HepG2 (cell line): ENCODE data around the gene ADAMTS17. TPM values are rescaled to one million over a fixed set of nuclear protein-coding genes. Genes with fewer than 3 reads are reported as not detected.

Experiments
- ATAC-seq: fragments of 200-7000 bp; cut with Tn5 transposase; 3 replicates; pipeline ENCODE4 v1.9.1; 2020; ENCODE audit warnings: mild to moderate bottlenecking, moderate library complexity
- BruUV-seq: library from RNA; stranded (reverse); fragments of 400-500 nt; replicated peaks from 2 replicates; lab custom pipeline; 2021; lab: Mats Ljungman, UMichigan
- CTCF ChIA-PET: fragments of 300-600 bp; formaldehyde crosslinking; extraction: SDS; loops from one replicate; lab custom pipeline; 2021; ENCODE audit warnings: low total read pairs, inconsistent platforms, low intra/inter-chr PET ratio; lab: Yijun Ruan, JAX
- POLR2A ChIA-PET: fragments of 350-600 bp; sonication (Branson Sonifier 250); formaldehyde crosslinking; loops from one replicate; lab custom pipeline; 2020; ENCODE audit warnings: antibody characterized with exemption, inconsistent platforms; lab: Yijun Ruan, JAX
- DNase-seq: peaks from one replicate; pipeline ENCODE4 v3.0.0-alpha.2; 2015; ENCODE audit warnings: low spot score
- FAIRE-seq: peaks from 3 replicates; lab custom pipeline; 2011; peaks lifted over from hg19 to GRCh38; lab: Jason Lieb, UNC
- H2AFZ ChIP-seq: one replicate; pipeline ENCODE4 v1.6.1; 2011; ENCODE audit warnings: low read length, inconsistent platforms
- H3K27ac ChIP-seq: fragments of 300-600 bp; 3 replicates; pipeline ENCODE4 v1.8.0; 2011; ENCODE audit warnings: mixed run types, mild to moderate bottlenecking, mixed read lengths, low read length, inconsistent platforms; ENCODE audit not compliant: insufficient read depth; ENCODE audit errors: extremely low read length
- H3K27me3 ChIP-seq, 2 experiments: fragments of 200-600 bp in 1 of 2; 2 replicates in 1 of 2; 3 replicates in 1 of 2; pipeline versions ENCODE4 v1.6.0 to v1.8.0; 2011; ENCODE audit warnings: low read length in 2 of 2, mild to moderate bottlenecking in 2 of 2, moderate library complexity in 2 of 2, inconsistent platforms in 1 of 2; ENCODE audit not compliant: insufficient read depth in 2 of 2, control insufficient read depth in 1 of 2
- H3K36me3 ChIP-seq, 2 experiments: fragments of 200-600 bp in 1 of 2; replicated peaks in 1 of 2; 2 replicates in 1 of 2; 3 replicates in 1 of 2; pipeline versions ENCODE4 v1.5.1 to v1.8.0; 2011; ENCODE audit warnings: low read length in 2 of 2, inconsistent platforms in 1 of 2; ENCODE audit not compliant: insufficient read depth in 2 of 2, control insufficient read depth in 1 of 2
- H3K4me1 ChIP-seq: 2 replicates; pipeline ENCODE4 v1.5.1; 2012; ENCODE audit warnings: low read length, inconsistent platforms; ENCODE audit not compliant: insufficient read depth
- H3K4me2 ChIP-seq: 2 replicates; pipeline ENCODE4 v1.6.0; 2011; ENCODE audit warnings: low read depth, low read length, inconsistent platforms
- H3K4me3 ChIP-seq, 3 experiments: fragments of 200-600 bp in 1 of 3; sonication (generic), shearing (Covaris generic) in 1 of 3; replicated peaks in 1 of 3; 2 replicates each; pipeline ENCODE4 v1.5.1; 2011 to 2016; ENCODE audit warnings: low read length in 3 of 3, inconsistent platforms in 2 of 3, low read depth in 2 of 3, mild to moderate bottlenecking in 2 of 3, control low read depth in 1 of 3, mixed read lengths in 1 of 3; ENCODE audit not compliant: insufficient read depth in 1 of 3
- H3K79me2 ChIP-seq: one replicate; pipeline ENCODE4 v1.6.1; 2011; ENCODE audit warnings: low read length, inconsistent platforms; ENCODE audit not compliant: insufficient read depth
- H3K9ac ChIP-seq: 2 replicates; pipeline ENCODE4 v1.6.0; 2011; ENCODE audit warnings: mild to moderate bottlenecking, low read depth, low read length, inconsistent platforms; ENCODE audit not compliant: insufficient read depth
- H3K9me3 ChIP-seq: 2 replicates; pipeline ENCODE4 v1.5.1; 2012; ENCODE audit warnings: mild to moderate bottlenecking, low read length
- H4K20me1 ChIP-seq: 2 replicates; pipeline ENCODE4 v1.6.0; 2011; ENCODE audit warnings: inconsistent platforms, mild to moderate bottlenecking, low read length, moderate library complexity; ENCODE audit not compliant: insufficient read depth
- ATF4 ChIP-seq, 2 experiments: fragments of 450-650 bp in 1 of 2; sonication (generic) in 1 of 2; formaldehyde crosslinking; IDR thresholded peaks; 2 replicates each; pipeline versions ENCODE4 v1.5.0 to v1.8.0; 2020 to 2022; ENCODE audit warnings: mild to moderate bottlenecking in 1 of 2, missing genetic modification reagents in 1 of 2
- BATF2 ChIP-seq: sonication (generic); formaldehyde crosslinking; IDR thresholded peaks from 2 replicates; pipeline ENCODE4 v1.8.0; 2022; ENCODE audit warnings: mild to moderate bottlenecking, missing genetic modification reagents, moderate library complexity
- FIP1L1 ChIP-seq: fragments of 200-400 bp; formaldehyde crosslinking; IDR thresholded peaks from 2 replicates; pipeline ENCODE4 v1.6.1; 2018; ENCODE audit warnings: low read depth, mild to moderate bottlenecking, low read length, moderate library complexity, borderline replicate concordance; ENCODE audit not compliant: insufficient read depth
- GABPA ChIP-seq, 2 experiments: IDR thresholded peaks; 2 replicates each; pipeline ENCODE4 v1.6.1; 2011 to 2016; ENCODE audit warnings: low read depth in 2 of 2, low read length in 1 of 2, missing biosample characterization in 1 of 2, missing genetic modification characterization in 1 of 2
- KDM5A ChIP-seq: fragments of 200-600 bp; sonication (generic); IDR thresholded peaks from 2 replicates; pipeline ENCODE4 v1.7.0; 2018; ENCODE audit warnings: antibody characterized with exemption, mild to moderate bottlenecking, low read length, borderline replicate concordance
- MLLT10 ChIP-seq: sonication (generic); formaldehyde crosslinking; IDR thresholded peaks from 2 replicates; pipeline ENCODE4 v1.4.0; 2020; ENCODE audit warnings: missing genetic modification reagents
- RBAK ChIP-seq: sonication (generic); formaldehyde crosslinking; IDR thresholded peaks from 2 replicates; pipeline ENCODE4 v1.5.1; 2020; ENCODE audit warnings: mild to moderate bottlenecking, missing genetic modification reagents
- SP2 ChIP-seq: sonication (generic); formaldehyde crosslinking; IDR thresholded peaks from 2 replicates; pipeline ENCODE4 v1.5.1; 2020; ENCODE audit warnings: mild to moderate bottlenecking, missing genetic modification reagents
- TAF15 ChIP-seq: fragments of 200-400 bp; formaldehyde crosslinking; IDR thresholded peaks from one replicate; pipeline ENCODE4 v1.6.1; 2018; ENCODE audit warnings: mild to moderate bottlenecking, low read depth, low read length; ENCODE audit not compliant: poor library complexity, severe bottlenecking
- ZFP36L1 ChIP-seq: sonication (generic); formaldehyde crosslinking; IDR thresholded peaks from 2 replicates; pipeline ENCODE4 v1.8.0; 2022; ENCODE audit warnings: mild to moderate bottlenecking, missing genetic modification reagents, moderate library complexity
- ZFX ChIP-seq: sonication (generic); formaldehyde crosslinking; IDR thresholded peaks from 2 replicates; pipeline ENCODE4 v1.4.0; 2020; ENCODE audit warnings: mild to moderate bottlenecking, low read depth, missing genetic modification reagents, moderate library complexity
- WGBS: methylation state at CpG from one replicate; pipeline ENCODE4 v1.1.6; 2017; ENCODE audit warnings: low lambda C conversion rate; 5-methylcytosine and 5-hydroxymethylcytosine counted together
- in situ Hi-C: cut with HindIII; loops from 2 replicates; pipeline ENCODE4 v1.10.0; 2017; ENCODE audit warnings: low pct_unique_long_range_greater_than_20kb; ENCODE audit not compliant: extremely low pct_ligation_motif_present
- intact Hi-C: fragments of 100-400 bp; cut with micrococcal nuclease; formaldehyde crosslinking; loops from one replicate; pipeline ENCODE4 v1.10.0; 2022; ENCODE audit not compliant: unreplicated experiment
- polyA plus RNA-seq, 8 experiments: library from polyadenylated mRNA; depleted of rRNA in 3 of 8; stranded (reverse) in 7 of 8; unstranded in 1 of 8; fragments of >200 nt; fragmentation: Illumina TruSeq in 4 of 8; extraction: Trizol in 4 of 8; gene quantifications; 2 replicates each; pipeline versions ENCODE4 v1.2.1 to v1.2.3, GENCODE V29; 2011 to 2016; ENCODE audit warnings: low read depth in 4 of 8, missing spikeins in 1 of 8, mixed read lengths in 1 of 8; ENCODE audit not compliant: insufficient read depth in 1 of 8
- total RNA-seq, 5 experiments: library from RNA; depleted of rRNA; stranded (reverse); fragments of >200 nt; fragmentation: Illumina TruSeq; extraction: Trizol; gene quantifications; 2 replicates each; pipeline ENCODE4 v1.2.3, GENCODE V29; 2016; ENCODE audit warnings: low read depth in 1 of 5
- TF ChIP-seq, protein P1 (sequence below): fragments of 450-650 bp; IDR thresholded peaks from 2 replicates; pipeline ENCODE4 v1.6.1; 2017; ENCODE audit warnings: mild to moderate bottlenecking

ADAMTS17 gene
- total and polyA plus RNA-seq, 2 of the 13 experiments (the other 11 are each of a cell fraction or from before 2014, with no cell fraction given), result 0.02 to 0.04 TPM

- H3K9me3 ChIP-seq, result no peaks in the 10 kb centered on the region
- no peaks in the 10 kb centered on the region for H3K36me3 ChIP-seq
- intact Hi-C loops, result no loop called here
- BruUV-seq, result no TSS peak
- TF ChIP-seq ZFP36L1 (no peak), BATF2 (CRISPR knock-in tag) (no peak), KDM5A (no peak), ATF4 (CRISPR knock-in tag; IDR thresholded peaks at IDR 0.05) (no peak), SP2 (no peak), GABPA (IDR thresholded peaks at IDR 0.05; ENCODE audit: low read depth, low read length) (no peak), GABPA (CRISPR knock-in tag; IDR thresholded peaks at IDR 0.05; ENCODE audit: low read depth) (no peak), RBAK (CRISPR knock-in tag) (no peak), FIP1L1 (no peak), ZFX (CRISPR knock-in tag) (no peak), MLLT10 (CRISPR knock-in tag) (no peak), TAF15 (no peak)
- TF ChIP-seq, protein P1, sequence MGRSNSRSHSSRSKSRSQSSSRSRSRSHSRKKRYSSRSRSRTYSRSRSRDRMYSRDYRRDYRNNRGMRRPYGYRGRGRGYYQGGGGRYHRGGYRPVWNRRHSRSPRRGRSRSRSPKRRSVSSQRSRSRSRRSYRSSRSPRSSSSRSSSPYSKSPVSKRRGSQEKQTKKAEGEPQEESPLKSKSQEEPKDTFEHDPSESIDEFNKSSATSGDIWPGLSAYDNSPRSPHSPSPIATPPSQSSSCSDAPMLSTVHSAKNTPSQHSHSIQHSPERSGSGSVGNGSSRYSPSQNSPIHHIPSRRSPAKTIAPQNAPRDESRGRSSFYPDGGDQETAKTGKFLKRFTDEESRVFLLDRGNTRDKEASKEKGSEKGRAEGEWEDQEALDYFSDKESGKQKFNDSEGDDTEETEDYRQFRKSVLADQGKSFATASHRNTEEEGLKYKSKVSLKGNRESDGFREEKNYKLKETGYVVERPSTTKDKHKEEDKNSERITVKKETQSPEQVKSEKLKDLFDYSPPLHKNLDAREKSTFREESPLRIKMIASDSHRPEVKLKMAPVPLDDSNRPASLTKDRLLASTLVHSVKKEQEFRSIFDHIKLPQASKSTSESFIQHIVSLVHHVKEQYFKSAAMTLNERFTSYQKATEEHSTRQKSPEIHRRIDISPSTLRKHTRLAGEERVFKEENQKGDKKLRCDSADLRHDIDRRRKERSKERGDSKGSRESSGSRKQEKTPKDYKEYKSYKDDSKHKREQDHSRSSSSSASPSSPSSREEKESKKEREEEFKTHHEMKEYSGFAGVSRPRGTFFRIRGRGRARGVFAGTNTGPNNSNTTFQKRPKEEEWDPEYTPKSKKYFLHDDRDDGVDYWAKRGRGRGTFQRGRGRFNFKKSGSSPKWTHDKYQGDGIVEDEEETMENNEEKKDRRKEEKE, result no peak
- no peak overlapping the region for H3K27ac ChIP-seq
- ChIA-PET POLR2A (no interaction called here), CTCF (no interaction called here)
- peak; percentile 54 for ATAC-seq
- no peaks in the 10 kb centered on the region for H3K4me1 ChIP-seq
- H3K79me2 ChIP-seq, result no peaks in the 10 kb centered on the region
- no peak overlapping the region for H3K9ac ChIP-seq
- no peaks in the 10 kb centered on the region for H4K20me1 ChIP-seq
- no peak for DNase-seq
- 20% methylated on average over 1 of the region's 7 CpGs for WGBS
- H3K4me3 ChIP-seq, result no peak overlapping the region
- in situ Hi-C loops, result no loop called here
- no peak for FAIRE-seq
- no peak overlapping the region for H2AFZ ChIP-seq
- no peak overlapping the region for H3K4me2 ChIP-seq
- H3K27me3 ChIP-seq, result peaks cover 0 to 2% of the 10 kb centered on the region in 2 experiments; a peak in 3 of 5 replicates
These were observed 307.6 kb downstream of the ADAMTS17 start for GRCh38 chr15:100034191-100034590.
